ENCODE data around the gene GDPD5. TPM values are rescaled to one million over a fixed set of nuclear protein-coding genes. Genes with fewer than 3 reads are reported as not detected.

Gene GDPD5
- total and polyA plus RNA-seq, 8 donors, result 0.58 to 57.6 (median 4.9) TPM

- 4 to 9% (median 4%) methylated on average over 11 of the region's 11 CpGs for WGBS, 5 donors
- H3K4me3 ChIP-seq, result peak overlapping the region; percentile 61 to 93 (median 72)
- no peaks in the 10 kb centered on the region for H3K27me3 ChIP-seq
- intact Hi-C loops (cut with DNase I; ENCODE audit: low total_unique reads), result no loop called here
- peak overlapping the region; percentile 30 to 98 (median 95) for H3K27ac ChIP-seq
- H3K36me3 ChIP-seq, result peaks cover 46 to 47% (median 47%) of the 10 kb centered on the region in 4 donors
- no peaks in the 10 kb centered on the region for H3K9me3 ChIP-seq
- peaks cover 27 to 45% (median 37%) of the 10 kb centered on the region in 4 donors for H3K4me1 ChIP-seq
- DNase-seq, result no peak
- TF ChIP-seq POLR2AphosphoS5 (IDR thresholded peaks at IDR 0.05) (no peak), POLR2A (IDR thresholded peaks at IDR 0.05) (no peak), CTCF (IDR thresholded peaks at IDR 0.05) (no peak), EP300 (IDR thresholded peaks at IDR 0.05) (no peak)
Measured at GRCh38 chr11:75400146-75400865, 125.4 kb downstream of the GDPD5 start.

- H3K4me1 ChIP-seq, result peaks cover 27 to 45% (median 33%) of the 10 kb centered on the region in 4 donors
- peaks cover 38 to 39% (median 39%) of the 10 kb centered on the region in 4 donors for H3K36me3 ChIP-seq
- intact Hi-C loops (cut with DNase I; ENCODE audit: low total_unique reads), result no loop called here
- TF ChIP-seq EP300 (IDR thresholded peaks at IDR 0.05) (no peak), POLR2A (IDR thresholded peaks at IDR 0.05) (peak in 2 of 4 donors; percentile 42 to 59), POLR2AphosphoS5 (IDR thresholded peaks at IDR 0.05) (peak; percentile 98 to 99 (median 98)), CTCF (IDR thresholded peaks at IDR 0.05) (peak in 1 of 7 experiments; percentile 25)
- peak within 1 kb of the TSS; percentile 87 to 98 (median 95) for H3K27ac ChIP-seq
- WGBS, 5 donors, result 0 to 1% (median 1%) methylated on average over 31 to 55 of the region's 55 CpGs
- peak within 1 kb of the TSS; percentile 61 to 93 (median 72) for H3K4me3 ChIP-seq
- peak; percentile 94 to 98 for DNase-seq
- H3K9me3 ChIP-seq, result no peaks in the 10 kb centered on the region
- H3K27me3 ChIP-seq, result no peaks in the 10 kb centered on the region
Measured at GRCh38 chr11:75399344-75400145, 126.2 kb downstream of the GDPD5 start, which contains the start of gene RPS3. TSS of gene RPS3 (plus strand) at chr11:75399518. CDS start at chr11:75399548, 30 bp downstream.

- Histone ChIP-seq H3K4me3 (peak overlapping the region in 2 of 4 donors; percentile 61 to 70), H3K4me1 (peaks cover 27 to 44% (median 33%) of the 10 kb centered on the region in 4 donors), H3K27me3 (no peaks in the 10 kb centered on the region), H3K9me3 (no peaks in the 10 kb centered on the region), H3K27ac (peak overlapping the region in 2 of 5 donors; percentile 97 to 98), H3K36me3 (peaks cover 32 to 33% (median 33%) of the 10 kb centered on the region in 4 donors)
- DNase-seq, result no peak
- WGBS, 5 donors, result 62 to 76% (median 71%) methylated on average over 8 of the region's 8 CpGs
- no peak for TF ChIP-seq EP300 (IDR thresholded peaks at IDR 0.05)
- no peak for TF ChIP-seq POLR2A (IDR thresholded peaks at IDR 0.05)
- no peak for TF ChIP-seq POLR2AphosphoS5 (IDR thresholded peaks at IDR 0.05)
- no peak for TF ChIP-seq CTCF (IDR thresholded peaks at IDR 0.05)
- intact Hi-C loops (cut with DNase I; ENCODE audit: low total_unique reads), result no loop called here
Measured at GRCh38 chr11:75398906-75399305, 126.8 kb downstream of the GDPD5 start.

GRCh38 chr11:75394085-75394840 lies 131.5 kb downstream of the GDPD5 start:
- H3K27me3 ChIP-seq, result no peaks in the 10 kb centered on the region
- H3K9me3 ChIP-seq, result no peaks in the 10 kb centered on the region
- H3K4me3 ChIP-seq, result no peak overlapping the region
- intact Hi-C loops (cut with DNase I; ENCODE audit: low total_unique reads), result no loop called here
- H3K27ac ChIP-seq, result no peak overlapping the region
- 58 to 89% (median 79%) methylated on average over 8 of the region's 8 CpGs for WGBS, 5 donors
- TF ChIP-seq CTCF (IDR thresholded peaks at IDR 0.05), result no peak
- no peak for TF ChIP-seq POLR2AphosphoS5 (IDR thresholded peaks at IDR 0.05)
- TF ChIP-seq EP300 (IDR thresholded peaks at IDR 0.05), result no peak
- no peak for TF ChIP-seq POLR2A (IDR thresholded peaks at IDR 0.05)
- DNase-seq, result no peak
- H3K36me3 ChIP-seq, result no peaks in the 10 kb centered on the region
- H3K4me1 ChIP-seq, result peaks cover 0 to 4% (median under 1%) of the 10 kb centered on the region in 4 donors

Measured in stomach (tissue), 9 donors.